AG09309 (cell line): Measurements from ENCODE around the gene BLM.

Experiments
- DNase-seq: peaks from one replicate; pipeline ENCODE4 v3.0.0-alpha.2; 2010; ENCODE audit warnings: low read depth
- H3K4me3 ChIP-seq: 2 replicates; pipeline ENCODE4 v1.5.1; 2011; ENCODE audit warnings: mild to moderate bottlenecking, low read depth, low read length, moderate library complexity; ENCODE audit not compliant: control insufficient read depth
- TF ChIP-seq, protein P1 (sequence below): IDR thresholded peaks from 2 replicates; pipeline ENCODE4 v1.5.1; 2011; ENCODE audit warnings: mild to moderate bottlenecking, low read depth, low read length, inconsistent platforms; ENCODE audit not compliant: insufficient read depth, control insufficient read depth; ENCODE audit errors: missing control alignments

Gene BLM

DNA sequence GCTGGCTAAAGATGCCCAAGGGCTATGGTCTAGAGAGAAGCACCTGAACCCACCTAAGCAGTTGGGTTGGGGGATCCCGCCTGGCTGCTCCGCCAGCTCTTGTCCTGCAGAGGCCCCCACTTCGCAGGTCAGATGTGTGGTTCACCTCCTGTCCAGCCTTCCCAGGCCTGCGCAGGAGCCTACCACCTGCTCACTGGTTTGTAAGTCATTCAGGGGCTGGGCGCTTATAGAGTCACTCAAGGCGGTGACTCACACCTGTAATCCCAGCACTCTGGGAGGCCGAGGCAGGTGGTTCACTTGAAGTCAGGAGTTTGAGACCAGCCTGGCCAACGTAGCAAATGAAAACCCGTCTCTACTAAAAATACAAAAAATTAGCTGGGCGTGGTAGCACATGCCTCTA, 147.4 kb downstream of the BLM start:
- TF ChIP-seq, protein P1, sequence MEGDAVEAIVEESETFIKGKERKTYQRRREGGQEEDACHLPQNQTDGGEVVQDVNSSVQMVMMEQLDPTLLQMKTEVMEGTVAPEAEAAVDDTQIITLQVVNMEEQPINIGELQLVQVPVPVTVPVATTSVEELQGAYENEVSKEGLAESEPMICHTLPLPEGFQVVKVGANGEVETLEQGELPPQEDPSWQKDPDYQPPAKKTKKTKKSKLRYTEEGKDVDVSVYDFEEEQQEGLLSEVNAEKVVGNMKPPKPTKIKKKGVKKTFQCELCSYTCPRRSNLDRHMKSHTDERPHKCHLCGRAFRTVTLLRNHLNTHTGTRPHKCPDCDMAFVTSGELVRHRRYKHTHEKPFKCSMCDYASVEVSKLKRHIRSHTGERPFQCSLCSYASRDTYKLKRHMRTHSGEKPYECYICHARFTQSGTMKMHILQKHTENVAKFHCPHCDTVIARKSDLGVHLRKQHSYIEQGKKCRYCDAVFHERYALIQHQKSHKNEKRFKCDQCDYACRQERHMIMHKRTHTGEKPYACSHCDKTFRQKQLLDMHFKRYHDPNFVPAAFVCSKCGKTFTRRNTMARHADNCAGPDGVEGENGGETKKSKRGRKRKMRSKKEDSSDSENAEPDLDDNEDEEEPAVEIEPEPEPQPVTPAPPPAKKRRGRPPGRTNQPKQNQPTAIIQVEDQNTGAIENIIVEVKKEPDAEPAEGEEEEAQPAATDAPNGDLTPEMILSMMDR = no peak
- no peak for DNase-seq
- H3K4me3 ChIP-seq = no peak overlapping the region

- no peak overlapping the region for H3K4me3 ChIP-seq
- DNase-seq = no peak
- TF ChIP-seq, protein P1 = no peak
These were observed 148.6 kb downstream of the BLM start for GRCh38 chr15:90865702-90866101.
